ENCODE measurements around the gene CDK14. TPM values are rescaled to one million over a fixed set of nuclear protein-coding genes. Genes with fewer than 3 reads are reported as not detected.

CDK14 gene
- total RNA-seq, 6 donors from 2014 or later: 21.7 to 53.4 (median 37.1) TPM

- Histone ChIP-seq H3K27ac (no peak overlapping the region), H3K4me3 (no peak overlapping the region), H3K36me3 (no peaks in the 10 kb centered on the region), H3K27me3 (no peaks in the 10 kb centered on the region), H3K4me1 (no peaks in the 10 kb centered on the region), H3K9me3 (no peaks in the 10 kb centered on the region)
- TF ChIP-seq EP300 (IDR thresholded peaks at IDR 0.05): no peak
- no peak for TF ChIP-seq CTCF (IDR thresholded peaks at IDR 0.05)
- TF ChIP-seq POLR2A (IDR thresholded peaks at IDR 0.05): no peak
- TF ChIP-seq POLR2AphosphoS5 (IDR thresholded peaks at IDR 0.05): no peak
- DNase-seq (no peak), ATAC-seq (ENCODE audit: low FRiP score in 2 of 2) (no peak)
- 94 to 96% methylated on average over 1 of the region's 1 CpG for WGBS, 2 donors
These were observed 293.5 kb downstream of the CDK14 start for GRCh38 chr7:90889644-90890043.

- Histone ChIP-seq H3K4me1 (no peaks in the 10 kb centered on the region), H3K4me3 (no peak overlapping the region), H3K9me3 (no peaks in the 10 kb centered on the region), H3K36me3 (no peaks in the 10 kb centered on the region), H3K27me3 (no peaks in the 10 kb centered on the region), H3K27ac (no peak overlapping the region)
- ATAC-seq (ENCODE audit: low FRiP score in 2 of 2) (no peak), DNase-seq (no peak)
- TF ChIP-seq EP300 (IDR thresholded peaks at IDR 0.05) (no peak), CTCF (IDR thresholded peaks at IDR 0.05) (no peak), POLR2A (IDR thresholded peaks at IDR 0.05) (no peak), POLR2AphosphoS5 (IDR thresholded peaks at IDR 0.05) (no peak)
- 60 to 71% methylated on average over 1 of the region's 1 CpG for WGBS, 2 donors
These were observed 295.4 kb downstream of the CDK14 start for GRCh38 chr7:90891529-90891928.

- Histone ChIP-seq H3K36me3 (no peaks in the 10 kb centered on the region), H3K27ac (no peak overlapping the region), H3K4me1 (no peaks in the 10 kb centered on the region), H3K9me3 (no peaks in the 10 kb centered on the region), H3K4me3 (no peak overlapping the region), H3K27me3 (no peaks in the 10 kb centered on the region)
- no peak for ATAC-seq (ENCODE audit: low FRiP score in 2 of 2)
- DNase-seq: no peak
- 87 to 97% methylated on average over 2 of the region's 2 CpGs for WGBS, 2 donors
- TF ChIP-seq POLR2AphosphoS5 (IDR thresholded peaks at IDR 0.05) (no peak), EP300 (IDR thresholded peaks at IDR 0.05) (no peak)
These were observed 296.1 kb downstream of the CDK14 start for GRCh38 chr7:90892213-90892612.

GRCh38 chr7:90894122-90894521 is 298.0 kb downstream of the CDK14 start:
- DNase-seq (no peak), ATAC-seq (ENCODE audit: low FRiP score in 2 of 2) (no peak)
- Histone ChIP-seq H3K4me3 (no peak overlapping the region), H3K4me1 (no peaks in the 10 kb centered on the region), H3K36me3 (no peaks in the 10 kb centered on the region), H3K27me3 (no peaks in the 10 kb centered on the region), H3K9me3 (no peaks in the 10 kb centered on the region), H3K27ac (no peak overlapping the region)
- 91 to 95% methylated on average over 3 of the region's 3 CpGs for WGBS, 2 donors
- TF ChIP-seq POLR2A (IDR thresholded peaks at IDR 0.05) (no peak), POLR2AphosphoS5 (IDR thresholded peaks at IDR 0.05) (no peak), EP300 (IDR thresholded peaks at IDR 0.05) (no peak), CTCF (IDR thresholded peaks at IDR 0.05) (no peak)

GRCh38 chr7:90896458-90896857 is 300.3 kb downstream of the CDK14 start:
- Histone ChIP-seq H3K27ac (no peak overlapping the region), H3K4me3 (no peak overlapping the region), H3K9me3 (no peaks in the 10 kb centered on the region), H3K36me3 (no peaks in the 10 kb centered on the region), H3K4me1 (no peaks in the 10 kb centered on the region), H3K27me3 (no peaks in the 10 kb centered on the region)
- WGBS, 2 donors: 81 to 88% methylated on average over 1 of the region's 1 CpG
- TF ChIP-seq POLR2AphosphoS5 (IDR thresholded peaks at IDR 0.05) (no peak), CTCF (IDR thresholded peaks at IDR 0.05) (no peak), POLR2A (IDR thresholded peaks at IDR 0.05) (no peak), EP300 (IDR thresholded peaks at IDR 0.05) (no peak)
- ATAC-seq (ENCODE audit: low FRiP score in 2 of 2): no peak
- no peak for DNase-seq

All from upper lobe of left lung (tissue), 6 donors.